Neural cell (in vitro differentiated cells): ENCODE data around the gene ERH. TPM values are rescaled to one million over a fixed set of nuclear protein-coding genes. Genes with fewer than 3 reads are reported as not detected.

ENCODE experiments used
- H2AFZ ChIP-seq: fragments of 200-600, 300-800 bp; sonication (generic), shearing (Covaris generic); 2 replicates; pipeline ENCODE4 v1.6.0; 2014; ENCODE audit warnings: low read depth, mild to moderate bottlenecking, antibody characterized with exemption, low read length, moderate library complexity
- H3F3A ChIP-seq: fragments of 200-600 bp; shearing (Covaris generic); 2 replicates; pipeline ENCODE4 v1.6.1; 2016; ENCODE audit warnings: mild to moderate bottlenecking, moderate library complexity, mixed read lengths, antibody characterized with exemption, low read length; ENCODE audit not compliant: insufficient read depth, poor library complexity, severe bottlenecking
- H3K27ac ChIP-seq: fragments of 200-600, 300-800 bp; sonication (generic), shearing (Covaris generic); 2 replicates; pipeline ENCODE4 v1.5.1; 2014; ENCODE audit warnings: mild to moderate bottlenecking, low read length, moderate library complexity
- H3K27me3 ChIP-seq: fragments of 300-800, 200-600 bp; sonication (generic), shearing (Covaris generic); 2 replicates; pipeline ENCODE4 v1.6.0; 2014; ENCODE audit warnings: mild to moderate bottlenecking, low read depth, low read length, moderate library complexity; ENCODE audit not compliant: insufficient read depth
- H3K36me3 ChIP-seq: fragments of 300-800, 200-600 bp; sonication (generic), shearing (Covaris generic); 2 replicates; pipeline ENCODE4 v1.5.1; 2014; ENCODE audit warnings: mild to moderate bottlenecking, antibody characterized with exemption, low read length, moderate library complexity; ENCODE audit not compliant: insufficient read depth
- H3K4me2 ChIP-seq: fragments of 300-800, 200-600 bp; sonication (generic), shearing (Covaris generic); 2 replicates; pipeline ENCODE4 v1.6.0; 2014; ENCODE audit warnings: mild to moderate bottlenecking, low read length
- H3K4me3 ChIP-seq: fragments of 300-800, 200-600 bp; sonication (generic), shearing (Covaris generic); 2 replicates; pipeline ENCODE4 v1.5.1; 2014; ENCODE audit warnings: mild to moderate bottlenecking, low read length, moderate library complexity
- H3K79me2 ChIP-seq: fragments of 200-600 bp; shearing (Covaris generic); replicated peaks from 2 replicates; pipeline ENCODE4 v1.6.0; 2014; ENCODE audit warnings: mild to moderate bottlenecking, low read length, moderate library complexity; ENCODE audit not compliant: insufficient read depth
- H3K9ac ChIP-seq: fragments of 300-800, 200-600 bp; sonication (generic), shearing (Covaris generic); 2 replicates; pipeline ENCODE4 v1.6.1; 2016; ENCODE audit warnings: mild to moderate bottlenecking, low read length, mixed read lengths
- H3K9me2 ChIP-seq: fragments of 200-600 bp; shearing (Covaris generic); 2 replicates; pipeline ENCODE4 v1.6.1; 2016; ENCODE audit warnings: mild to moderate bottlenecking, low read length, mixed read lengths; ENCODE audit not compliant: insufficient read depth
- H3K9me3 ChIP-seq: fragments of 200-600, 300-800 bp; sonication (generic), shearing (Covaris generic); 2 replicates; pipeline ENCODE4 v1.6.1; 2016; ENCODE audit warnings: mild to moderate bottlenecking, mixed run types, low read length, moderate library complexity, mixed read lengths
- H4K20me1 ChIP-seq: fragments of 200-600 bp; shearing (Covaris generic); 2 replicates; pipeline ENCODE4 v1.6.1; 2016; ENCODE audit warnings: mild to moderate bottlenecking, mixed run types; ENCODE audit not compliant: insufficient read depth
- EP300 ChIP-seq: fragments of 450-650 bp; conservative IDR thresholded peaks from 2 replicates; pipeline ENCODE4 v1.6.1; 2014; ENCODE audit warnings: antibody characterized with exemption, mild to moderate bottlenecking, moderate library complexity; ENCODE audit not compliant: poor library complexity, severe bottlenecking
- EZH2 ChIP-seq: fragments of 200-600, 300-800 bp; shearing (Covaris generic), sonication (generic); IDR thresholded peaks from 2 replicates; pipeline ENCODE4 v1.6.1; 2014; ENCODE audit warnings: antibody characterized with exemption, low read length, borderline replicate concordance, mild to moderate bottlenecking; ENCODE audit not compliant: insufficient read depth, poor library complexity, severe bottlenecking
- MXI1 ChIP-seq: fragments of 450-650 bp; conservative IDR thresholded peaks from 2 replicates; pipeline ENCODE4 v1.6.1; 2014; ENCODE audit warnings: antibody characterized with exemption, mild to moderate bottlenecking; ENCODE audit not compliant: poor library complexity, severe bottlenecking
- POLR2AphosphoS5 ChIP-seq: IDR thresholded peaks from 2 replicates; pipeline ENCODE4 v1.6.1; 2012
- RAD21 ChIP-seq: fragments of 450-650 bp; conservative IDR thresholded peaks from 2 replicates; pipeline ENCODE4 v1.6.1; 2014; ENCODE audit warnings: antibody characterized with exemption, mild to moderate bottlenecking, moderate library complexity
- REST ChIP-seq: IDR thresholded peaks from 2 replicates; pipeline ENCODE4 v1.6.1; 2012; ENCODE audit warnings: borderline replicate concordance
- SMC3 ChIP-seq: fragments of 450-650 bp; conservative IDR thresholded peaks from 2 replicates; pipeline ENCODE4 v1.6.1; 2014; ENCODE audit warnings: antibody characterized with exemption, mild to moderate bottlenecking, moderate library complexity; ENCODE audit not compliant: poor library complexity
- TAF1 ChIP-seq: IDR thresholded peaks from 2 replicates; pipeline ENCODE4 v1.6.1; 2012; ENCODE audit warnings: low read depth
- polyA plus RNA-seq: library from polyadenylated mRNA; depleted of rRNA; stranded (reverse); fragments of >200 nt; gene quantifications from 2 replicates; pipeline ENCODE4 v1.2.3, GENCODE V29; 2014
- TF ChIP-seq, protein P1 (sequence below): fragments of 450-650 bp; IDR thresholded peaks from 2 replicates; pipeline ENCODE4 v1.5.1; 2014; ENCODE audit warnings: antibody characterized with exemption, mild to moderate bottlenecking, moderate library complexity; ENCODE audit not compliant: poor library complexity, severe bottlenecking

ERH gene
- polyA plus RNA-seq, 1 donor from 2014 or later, result 480 TPM

GRCh38 chr14:69404883-69405282 lies 6.8 kb upstream of the ERH start:
- Histone ChIP-seq H3K79me2 (peaks cover 56% of the 10 kb centered on the region), H4K20me1 (no peaks in the 10 kb centered on the region)

GRCh38 chr14:69404478-69404877 lies 6.4 kb upstream of the ERH start:
- Histone ChIP-seq H3K36me3 (peaks cover 5% of the 10 kb centered on the region), H3K9ac (no peak overlapping the region), H3K79me2 (peaks cover 59% of the 10 kb centered on the region), H3K27ac (no peak overlapping the region), H4K20me1 (no peaks in the 10 kb centered on the region), H3K4me2 (no peak overlapping the region), H3K9me3 (no peaks in the 10 kb centered on the region), H3K27me3 (no peaks in the 10 kb centered on the region), H3K4me3 (no peak overlapping the region), H2AFZ (no peak overlapping the region), H3F3A (no peaks in the 10 kb centered on the region), H3K9me2 (no peaks in the 10 kb centered on the region)
- TF ChIP-seq POLR2AphosphoS5, result no peak
- TF ChIP-seq, protein P1, sequence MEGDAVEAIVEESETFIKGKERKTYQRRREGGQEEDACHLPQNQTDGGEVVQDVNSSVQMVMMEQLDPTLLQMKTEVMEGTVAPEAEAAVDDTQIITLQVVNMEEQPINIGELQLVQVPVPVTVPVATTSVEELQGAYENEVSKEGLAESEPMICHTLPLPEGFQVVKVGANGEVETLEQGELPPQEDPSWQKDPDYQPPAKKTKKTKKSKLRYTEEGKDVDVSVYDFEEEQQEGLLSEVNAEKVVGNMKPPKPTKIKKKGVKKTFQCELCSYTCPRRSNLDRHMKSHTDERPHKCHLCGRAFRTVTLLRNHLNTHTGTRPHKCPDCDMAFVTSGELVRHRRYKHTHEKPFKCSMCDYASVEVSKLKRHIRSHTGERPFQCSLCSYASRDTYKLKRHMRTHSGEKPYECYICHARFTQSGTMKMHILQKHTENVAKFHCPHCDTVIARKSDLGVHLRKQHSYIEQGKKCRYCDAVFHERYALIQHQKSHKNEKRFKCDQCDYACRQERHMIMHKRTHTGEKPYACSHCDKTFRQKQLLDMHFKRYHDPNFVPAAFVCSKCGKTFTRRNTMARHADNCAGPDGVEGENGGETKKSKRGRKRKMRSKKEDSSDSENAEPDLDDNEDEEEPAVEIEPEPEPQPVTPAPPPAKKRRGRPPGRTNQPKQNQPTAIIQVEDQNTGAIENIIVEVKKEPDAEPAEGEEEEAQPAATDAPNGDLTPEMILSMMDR, result no peak

More at GRCh38 chr14:69404883-69405282, 6.8 kb upstream of the ERH start:
- no peak overlapping the region for H3K9ac ChIP-seq
- H3F3A ChIP-seq, result no peaks in the 10 kb centered on the region
- no peaks in the 10 kb centered on the region for H3K9me3 ChIP-seq
- no peak overlapping the region for H3K4me3 ChIP-seq
- no peak overlapping the region for H3K27ac ChIP-seq
- H2AFZ ChIP-seq, result no peak overlapping the region
- H3K4me2 ChIP-seq, result no peak overlapping the region
- no peaks in the 10 kb centered on the region for H3K9me2 ChIP-seq
- no peak for TF ChIP-seq SMC3
- TF ChIP-seq EZH2, result no peak
- no peak for TF ChIP-seq EP300
- TF ChIP-seq, protein P1, result no peak
- TF ChIP-seq MXI1, result no peak
- TF ChIP-seq POLR2AphosphoS5, result no peak
- TF ChIP-seq TAF1, result no peak
- TF ChIP-seq REST, result no peak
- TF ChIP-seq RAD21, result no peak
- no peaks in the 10 kb centered on the region for H3K27me3 ChIP-seq
- peaks cover 5% of the 10 kb centered on the region for H3K36me3 ChIP-seq
